A549 (cell line): ENCODE measurements around the gene PARP9. TPM values are rescaled to one million over a fixed set of nuclear protein-coding genes. Genes with fewer than 3 reads are reported as not detected.
A peak's percentile ranks its signal among the peaks of the same experiment; 100 is the strongest.
"Not testable (repeated sequence)": the region's sequence is repeated elsewhere in the genome, so short reads cannot be mapped to it uniquely, and the experiment has no call there.

Experiments
- ATAC-seq, 2 experiments: fragments of 200-7000 bp in 1 of 2; fragments of >200 bp in 1 of 2; cut with Nextera tagmentation in 1 of 2; cut with Tn5 transposase in 1 of 2; 3 replicates each; pipeline versions ENCODE4 v1.8.0 to v1.9.1; 2018 to 2020; ENCODE audit warnings: mild to moderate bottlenecking in 1 of 2, moderate library complexity in 1 of 2
- CTCF ChIA-PET: fragments of 300-600 bp; sonication (Branson Sonifier 250); formaldehyde crosslinking; extraction: SDS; loops from one replicate; lab custom pipeline; 2021; ENCODE audit warnings: antibody characterized with exemption, inconsistent platforms; lab: Yijun Ruan, JAX
- POLR2A ChIA-PET: fragments of 350-600 bp; formaldehyde crosslinking; extraction: SDS; loops from one replicate; lab custom pipeline; 2021; ENCODE audit warnings: antibody characterized with exemption, inconsistent platforms; lab: Yijun Ruan, JAX
- DNase-seq, 2 experiments: peaks; one replicate each; pipeline versions ENCODE4 v3.0.0 to v3.0.0-alpha.2; 2011 to 2016; ENCODE audit warnings: low read depth in 1 of 2, low spot score in 1 of 2
- FAIRE-seq: peaks from 2 replicates; lab custom pipeline; 2011; peaks lifted over from hg19 to GRCh38; lab: Jason Lieb, UNC
- H3K27ac ChIP-seq, 2 experiments: fragments of >200 bp; sonication (Bioruptor Twin); formaldehyde crosslinking; 3 replicates each; pipeline ENCODE4 v1.5.1; 2016 to 2017
- H3K4me1 ChIP-seq: fragments of >200 bp; sonication (Bioruptor Twin); formaldehyde crosslinking; 3 replicates; pipeline ENCODE4 v1.6.1; 2016
- H3K4me2 ChIP-seq: fragments of >200 bp; sonication (Bioruptor Twin); formaldehyde crosslinking; 3 replicates; pipeline ENCODE4 v1.6.1; 2016
- H3K4me3 ChIP-seq: fragments of >200 bp; sonication (Bioruptor Twin); formaldehyde crosslinking; 3 replicates; pipeline ENCODE4 v1.5.1; 2016
- H3K9me3 ChIP-seq: fragments of >200 bp; sonication (Bioruptor Twin); formaldehyde crosslinking; 3 replicates; pipeline ENCODE4 v1.6.1; 2016
- CBX2 ChIP-seq: fragments of 200-600 bp; sonication (generic); IDR thresholded peaks from 2 replicates; pipeline ENCODE4 v1.6.1; 2016; ENCODE audit warnings: low read depth, mild to moderate bottlenecking, borderline replicate concordance
- CEBPB ChIP-seq, 2 experiments: fragments of >200 bp in 1 of 2; sonication (Bioruptor Twin) in 1 of 2; formaldehyde crosslinking in 1 of 2; IDR thresholded peaks; 2 replicates each; pipeline ENCODE4 v1.6.1; 2012 to 2016
- CHD4 ChIP-seq: fragments of 200-600 bp; sonication (generic); IDR thresholded peaks from 2 replicates; pipeline ENCODE4 v1.6.1; 2016; ENCODE audit warnings: antibody characterized with exemption, mild to moderate bottlenecking, borderline replicate concordance
- ESRRA ChIP-seq: fragments of 150-350 bp; IDR thresholded peaks from 2 replicates; pipeline ENCODE4 v1.6.1; 2014; ENCODE audit warnings: mild to moderate bottlenecking, low read length, borderline replicate concordance
- FOXS1 ChIP-seq: fragments of 250-450 bp; sonication (Bioruptor Pico); IDR thresholded peaks from 2 replicates; pipeline ENCODE4 v1.5.0; 2020; ENCODE audit warnings: mild to moderate bottlenecking, moderate library complexity
- HDAC2 ChIP-seq: fragments of 200-600 bp; sonication (generic); IDR thresholded peaks from 2 replicates; pipeline ENCODE4 v1.6.1; 2016
- HOXB13 ChIP-seq: fragments of 250-450 bp; sonication (Bioruptor Pico); IDR thresholded peaks from 2 replicates; pipeline ENCODE4 v1.5.0; 2020; ENCODE audit warnings: low read depth, mild to moderate bottlenecking, moderate library complexity
- JUN ChIP-seq, 2 experiments: fragments of >200 bp; sonication (Bioruptor Twin); formaldehyde crosslinking; IDR thresholded peaks; 2 replicates in 1 of 2; 3 replicates in 1 of 2; pipeline ENCODE4 v1.6.1; 2016 to 2017
- MAZ ChIP-seq: fragments of 150-350 bp; IDR thresholded peaks from 2 replicates; pipeline ENCODE4 v1.6.1; 2014; ENCODE audit warnings: antibody characterized with exemption, low read depth, low read length, borderline replicate concordance
- MYC ChIP-seq: IDR thresholded peaks from 2 replicates; pipeline ENCODE4 v1.6.1; 2012; ENCODE audit warnings: mild to moderate bottlenecking, inconsistent platforms, low read length, improper control_type of control experiment, borderline replicate concordance
- NPAS2 ChIP-seq: fragments of 250-450 bp; sonication (Bioruptor Pico); IDR thresholded peaks from 2 replicates; pipeline ENCODE4 v1.8.0; 2022; ENCODE audit warnings: mild to moderate bottlenecking, moderate library complexity, borderline replicate concordance
- NR3C1 ChIP-seq: fragments of >200 bp; sonication (Bioruptor Twin); formaldehyde crosslinking; IDR thresholded peaks from 3 replicates; pipeline ENCODE4 v1.6.1; 2017
- POLR2A ChIP-seq: IDR thresholded peaks from 2 replicates; pipeline ENCODE4 v1.6.1; 2012; ENCODE audit warnings: mild to moderate bottlenecking, low read length
- RAD21 ChIP-seq, 2 experiments: fragments of >200 bp in 1 of 2; sonication (Bioruptor Twin) in 1 of 2; formaldehyde crosslinking in 1 of 2; IDR thresholded peaks in 1 of 2; conservative IDR thresholded peaks in 1 of 2; 2 replicates in 1 of 2; 3 replicates in 1 of 2; pipeline ENCODE4 v1.6.1; 2012 to 2018; ENCODE audit warnings: inconsistent platforms in 1 of 2
- RCOR1 ChIP-seq: fragments of 150-350 bp; IDR thresholded peaks from 2 replicates; pipeline ENCODE4 v1.6.1; 2014; ENCODE audit warnings: antibody characterized with exemption, low read length, low read depth
- RNF2 ChIP-seq: fragments of 200-600 bp; sonication (generic); IDR thresholded peaks from 2 replicates; pipeline ENCODE4 v1.6.1; 2016; ENCODE audit warnings: low read depth, mild to moderate bottlenecking, antibody characterized with exemption, moderate library complexity, borderline replicate concordance
- SMC3 ChIP-seq: fragments of >200 bp; sonication (Bioruptor Twin); formaldehyde crosslinking; IDR thresholded peaks from 3 replicates; pipeline ENCODE4 v1.6.1; 2018; ENCODE audit warnings: inconsistent platforms
- TFCP2L1 ChIP-seq: fragments of 250-450 bp; sonication (Bioruptor Pico); IDR thresholded peaks from 2 replicates; pipeline ENCODE4 v1.5.0; 2021; ENCODE audit warnings: mild to moderate bottlenecking
- WGBS: methylation state at CpG from one replicate; pipeline ENCODE4 v1.1.6; 2017; ENCODE audit errors: missing lambda C conversion rate; 5-methylcytosine and 5-hydroxymethylcytosine counted together
- polyA plus RNA-seq, 4 experiments: library from polyadenylated mRNA; depleted of rRNA in 3 of 4; stranded (reverse); fragments of >200 nt; fragmentation: RNase III in 1 of 4; extraction: RNeasy Plus Mini Kit Qiagen cat#74134 plus additional on column Dnase treatment in 1 of 4; gene quantifications; 2 replicates in 3 of 4; 3 replicates in 1 of 4; pipeline ENCODE4 v1.2.3, GENCODE V29; 2011 to 2017
- TF ChIP-seq, protein P1 (sequence below): fragments of >200 bp; sonication (Bioruptor Twin); formaldehyde crosslinking; IDR thresholded peaks from 3 replicates; pipeline ENCODE4 v1.6.1; 2016
- TF ChIP-seq, protein P2 (sequence below): fragments of >200 bp; sonication (Bioruptor Twin); formaldehyde crosslinking; IDR thresholded peaks from 3 replicates; pipeline ENCODE4 v1.5.1; 2016
- TF ChIP-seq, protein P3 (sequence below): IDR thresholded peaks from 2 replicates; pipeline ENCODE4 v1.6.1; 2012

The PARP9 gene
- polyA plus RNA-seq, 2 of the 4 experiments (the other 2 are of a cell fraction) = 4.5 to 12.6 TPM

DNA sequence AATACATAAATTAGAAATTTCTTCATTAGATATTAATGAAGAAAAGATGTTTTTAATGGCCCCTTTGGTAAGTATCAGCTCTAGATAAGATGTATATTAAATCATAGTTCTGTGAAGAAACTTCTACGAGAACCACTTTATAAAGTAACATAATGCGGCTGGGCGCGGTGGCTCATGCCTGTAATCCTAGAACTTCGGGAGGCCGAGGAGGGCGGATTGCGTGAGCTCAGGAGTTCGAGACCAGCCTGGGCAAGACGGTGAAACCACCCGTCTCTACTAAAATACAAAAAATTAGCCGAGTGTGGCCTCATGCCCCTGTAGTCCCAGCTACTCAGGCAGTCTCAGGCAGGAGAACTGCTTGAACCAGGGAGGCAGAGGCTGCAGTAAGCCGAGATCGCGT is 51.8 kb downstream of the PARP9 start:
- TF ChIP-seq NR3C1 (no peak), MYC (no peak), RAD21 (conservative IDR thresholded peaks at IDR 0.05 in 1 of 2, IDR thresholded peaks at IDR 0.05 in 1 of 2) (no peak), CEBPB (IDR thresholded peaks at IDR 0.05) (no peak), ESRRA (no peak), CHD4 (no peak)
- TF ChIP-seq, protein P1, sequence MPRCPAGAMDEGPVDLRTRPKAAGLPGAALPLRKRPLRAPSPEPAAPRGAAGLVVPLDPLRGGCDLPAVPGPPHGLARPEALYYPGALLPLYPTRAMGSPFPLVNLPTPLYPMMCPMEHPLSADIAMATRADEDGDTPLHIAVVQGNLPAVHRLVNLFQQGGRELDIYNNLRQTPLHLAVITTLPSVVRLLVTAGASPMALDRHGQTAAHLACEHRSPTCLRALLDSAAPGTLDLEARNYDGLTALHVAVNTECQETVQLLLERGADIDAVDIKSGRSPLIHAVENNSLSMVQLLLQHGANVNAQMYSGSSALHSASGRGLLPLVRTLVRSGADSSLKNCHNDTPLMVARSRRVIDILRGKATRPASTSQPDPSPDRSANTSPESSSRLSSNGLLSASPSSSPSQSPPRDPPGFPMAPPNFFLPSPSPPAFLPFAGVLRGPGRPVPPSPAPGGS = no peak
- peak overlapping the region; percentile 92; the same call in 2 of the 3 replicates for H3K4me2 ChIP-seq
- ATAC-seq (no peak), DNase-seq (no peak), FAIRE-seq (no peak)
- peaks cover 35% of the 10 kb centered on the region; the same call in 2 of the 3 replicates for H3K4me1 ChIP-seq
- no peak overlapping the region for H3K4me3 ChIP-seq
- ChIA-PET CTCF (no interaction called here), POLR2A (no interaction called here)
- no peak overlapping the region for H3K27ac ChIP-seq
- H3K9me3 ChIP-seq = no peaks in the 10 kb centered on the region
- 90% methylated on average over 15 of the region's 15 CpGs for WGBS

DNA sequence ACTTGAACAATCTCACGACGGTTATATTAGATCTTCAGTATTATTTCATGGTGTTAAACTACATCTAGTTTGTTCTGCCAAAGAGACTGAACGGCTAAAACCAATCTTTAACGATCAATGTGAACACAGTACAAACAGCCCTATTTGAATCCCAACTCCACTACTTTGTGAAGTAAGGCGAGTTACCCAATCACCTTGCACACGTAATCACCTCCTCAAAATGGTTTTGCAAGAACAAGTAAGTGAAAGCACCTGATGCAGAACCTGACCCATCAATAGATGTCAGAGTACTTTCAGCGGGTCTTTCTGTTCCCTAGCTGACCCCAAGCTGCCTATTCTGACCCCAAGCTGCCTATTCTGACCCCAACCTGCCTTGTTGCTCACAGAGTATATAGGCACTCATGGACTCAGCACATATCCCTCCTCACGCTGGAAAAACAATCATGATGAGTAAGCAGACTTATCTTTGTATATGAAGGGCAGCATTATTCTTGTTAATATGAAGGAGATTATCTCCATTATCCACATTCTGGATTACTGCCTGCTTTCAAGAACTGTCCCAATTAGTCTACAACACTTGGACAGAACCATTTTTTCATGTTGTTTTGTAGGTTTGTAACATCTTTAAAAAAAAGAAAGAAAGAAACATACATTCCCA is 53.1 kb downstream of the PARP9 start:
- no peak for FAIRE-seq
- peak in 1 of 2 experiments; percentile 7 for DNase-seq
- Histone ChIP-seq H3K4me3 (no peak overlapping the region), H3K27ac (no peak overlapping the region), H3K4me1 (peaks cover 35% of the 10 kb centered on the region; the same call in 2 of the 3 replicates), H3K4me2 (no peak overlapping the region), H3K9me3 (no peaks in the 10 kb centered on the region)
- WGBS = 80% methylated on average over 8 of the region's 8 CpGs
- ATAC-seq = no peak
- no peak for TF ChIP-seq RNF2
- TF ChIP-seq HDAC2 = no peak
- no peak for TF ChIP-seq CEBPB (IDR thresholded peaks at IDR 0.05)
- TF ChIP-seq HOXB13 (CRISPR knock-in tag) = no peak
- TF ChIP-seq, all 56 proteins: peak for 0
- POLR2A ChIA-PET = no interaction called here
- CTCF ChIA-PET = interaction anchor here (0.6 kb wide), 1 partner anchor 90 kb away, joined by 3 read pairs; no protein-coding TSS in a partner anchor

DNA sequence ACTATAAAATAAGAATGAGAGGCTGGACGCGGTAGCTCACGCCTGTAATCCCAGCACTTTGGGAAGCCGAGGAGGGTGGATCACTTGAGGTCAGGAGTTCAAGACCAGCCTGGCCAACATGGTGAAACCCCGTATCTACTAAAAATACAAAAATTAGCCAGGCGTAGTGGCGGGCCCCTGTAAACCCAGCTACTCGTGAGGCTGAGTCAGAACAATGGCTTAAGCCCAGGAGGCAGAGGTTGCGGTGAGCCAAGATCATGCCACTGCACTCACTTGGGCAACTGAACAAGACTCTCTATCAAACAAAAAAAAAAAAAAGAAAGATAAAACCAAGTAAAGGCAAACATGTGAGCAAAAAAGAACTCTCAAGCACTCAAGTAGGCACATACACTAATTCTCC is 55.2 kb downstream of the PARP9 start:
- H3K9me3 ChIP-seq, H3K4me3 ChIP-seq, DNase-seq, POLR2A ChIA-PET, FAIRE-seq, H3K27ac ChIP-seq, H3K4me2 ChIP-seq, ATAC-seq: not testable (repeated sequence)
- peaks cover 32% of the 10 kb centered on the region; the same call in 2 of the 3 replicates for H3K4me1 ChIP-seq
- CTCF ChIA-PET = interaction anchor here (0.9 kb wide), 1 partner anchor 9 kb away, joined by 3 read pairs; no protein-coding TSS in a partner anchor
- 93% methylated on average over 9 of the region's 9 CpGs for WGBS

DNA sequence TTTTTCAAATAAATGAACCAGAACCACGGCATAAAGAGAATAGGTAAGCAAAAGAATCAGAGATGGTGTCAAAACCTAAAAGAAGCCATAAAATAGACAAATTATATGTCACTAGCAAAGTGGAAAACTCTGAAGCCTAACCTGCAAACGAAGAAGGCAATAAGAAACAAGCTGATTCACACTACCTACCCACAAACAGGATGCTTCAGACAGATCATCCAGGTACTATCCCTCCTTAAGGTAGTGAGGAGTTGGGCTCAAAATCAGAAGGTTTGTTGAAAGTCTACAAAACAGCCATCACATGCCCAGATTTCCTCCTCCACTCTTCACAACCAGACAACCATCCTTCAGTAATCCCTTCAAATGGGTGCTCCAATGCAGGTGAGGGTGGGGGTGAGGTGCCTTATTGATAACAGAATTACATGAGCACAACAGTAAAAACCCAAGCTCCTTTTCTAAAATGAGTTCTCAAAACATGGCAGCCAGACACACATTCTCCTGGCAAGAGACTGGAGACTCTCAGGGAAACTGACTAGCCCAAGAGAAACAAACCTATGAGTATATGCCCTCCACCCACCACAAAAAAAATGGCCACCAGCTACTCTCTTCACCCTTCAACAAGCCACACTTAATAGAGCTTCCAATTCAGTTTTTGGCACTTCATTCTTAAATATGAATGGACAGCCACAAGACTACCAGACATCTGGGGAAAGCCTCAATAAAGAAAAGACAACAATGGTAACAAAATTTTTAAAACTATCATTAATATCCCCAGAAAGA is 55.8 kb downstream of the PARP9 start:
- ChIA-PET CTCF (interaction anchor here (0.9 kb wide), 1 partner anchor 10 kb away, joined by 3 read pairs; no protein-coding TSS in a partner anchor), POLR2A (no interaction called here)
- Histone ChIP-seq H3K9me3 (no peaks in the 10 kb centered on the region), H3K4me2 (no peak overlapping the region), H3K4me1 (peaks cover 30% of the 10 kb centered on the region; the same call in 2 of the 3 replicates), H3K4me3 (no peak overlapping the region), H3K27ac (no peak overlapping the region)
- 92% methylated on average over 2 of the region's 2 CpGs for WGBS
- no peak for FAIRE-seq
- ATAC-seq = no peak
- no peak for DNase-seq
- TF ChIP-seq NPAS2 (CRISPR knock-in tag) (no peak), RCOR1 (no peak), JUN (IDR thresholded peaks at IDR 0.05) (no peak), SMC3 (no peak), MYC (no peak), CBX2 (no peak), FOXS1 (CRISPR knock-in tag) (no peak), MAZ (no peak), TFCP2L1 (CRISPR knock-in tag) (no peak), CEBPB (IDR thresholded peaks at IDR 0.05) (no peak), POLR2A (no peak)
- TF ChIP-seq, protein P2, sequence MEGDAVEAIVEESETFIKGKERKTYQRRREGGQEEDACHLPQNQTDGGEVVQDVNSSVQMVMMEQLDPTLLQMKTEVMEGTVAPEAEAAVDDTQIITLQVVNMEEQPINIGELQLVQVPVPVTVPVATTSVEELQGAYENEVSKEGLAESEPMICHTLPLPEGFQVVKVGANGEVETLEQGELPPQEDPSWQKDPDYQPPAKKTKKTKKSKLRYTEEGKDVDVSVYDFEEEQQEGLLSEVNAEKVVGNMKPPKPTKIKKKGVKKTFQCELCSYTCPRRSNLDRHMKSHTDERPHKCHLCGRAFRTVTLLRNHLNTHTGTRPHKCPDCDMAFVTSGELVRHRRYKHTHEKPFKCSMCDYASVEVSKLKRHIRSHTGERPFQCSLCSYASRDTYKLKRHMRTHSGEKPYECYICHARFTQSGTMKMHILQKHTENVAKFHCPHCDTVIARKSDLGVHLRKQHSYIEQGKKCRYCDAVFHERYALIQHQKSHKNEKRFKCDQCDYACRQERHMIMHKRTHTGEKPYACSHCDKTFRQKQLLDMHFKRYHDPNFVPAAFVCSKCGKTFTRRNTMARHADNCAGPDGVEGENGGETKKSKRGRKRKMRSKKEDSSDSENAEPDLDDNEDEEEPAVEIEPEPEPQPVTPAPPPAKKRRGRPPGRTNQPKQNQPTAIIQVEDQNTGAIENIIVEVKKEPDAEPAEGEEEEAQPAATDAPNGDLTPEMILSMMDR = no peak
- TF ChIP-seq, protein P3, sequence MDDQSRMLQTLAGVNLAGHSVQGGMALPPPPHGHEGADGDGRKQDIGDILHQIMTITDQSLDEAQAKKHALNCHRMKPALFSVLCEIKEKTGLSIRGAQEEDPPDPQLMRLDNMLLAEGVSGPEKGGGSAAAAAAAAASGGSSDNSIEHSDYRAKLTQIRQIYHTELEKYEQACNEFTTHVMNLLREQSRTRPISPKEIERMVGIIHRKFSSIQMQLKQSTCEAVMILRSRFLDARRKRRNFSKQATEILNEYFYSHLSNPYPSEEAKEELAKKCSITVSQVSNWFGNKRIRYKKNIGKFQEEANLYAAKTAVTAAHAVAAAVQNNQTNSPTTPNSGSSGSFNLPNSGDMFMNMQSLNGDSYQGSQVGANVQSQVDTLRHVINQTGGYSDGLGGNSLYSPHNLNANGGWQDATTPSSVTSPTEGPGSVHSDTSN = no peak
